WTC11 (cell line): ENCODE data around the gene KCTD3. TPM values are rescaled to one million over a fixed set of nuclear protein-coding genes. Genes with fewer than 3 reads are reported as not detected.

Experiments used
- ATAC-seq: fragments of 200-7000 bp; cut with Tn5 transposase; 2 replicates; pipeline ENCODE4 v1.10.0; 2021; ENCODE audit warnings: mild to moderate bottlenecking, moderate library complexity
- CTCF ChIA-PET: fragments of 300-600 bp; sonication (Branson Sonifier 250); formaldehyde crosslinking; loops from one replicate; lab custom pipeline; 2021; ENCODE audit warnings: antibody characterized with exemption; lab: Charles Lee
- POLR2A ChIA-PET: fragments of 350-600 bp; sonication (Branson Sonifier 250); formaldehyde crosslinking; loops from one replicate; lab custom pipeline; 2021; ENCODE audit warnings: antibody characterized with exemption; lab: Charles Lee
- DNase-seq: peaks from one replicate; pipeline ENCODE4 v3.0.0; 2021; ENCODE audit warnings: low spot score
- H3K27ac Mint-ChIP-seq: 2 replicates; pipeline ENCODE4 v1.8.0; 2021; ENCODE audit warnings: mixed read lengths
- H3K27me3 Mint-ChIP-seq: 2 replicates; pipeline ENCODE4 v1.8.0; 2021; ENCODE audit warnings: low read depth, mild to moderate bottlenecking, moderate library complexity, mixed read lengths
- H3K36me3 Mint-ChIP-seq: 2 replicates; pipeline ENCODE4 v1.8.0; 2021; ENCODE audit warnings: mixed read lengths
- H3K4me1 Mint-ChIP-seq: 2 replicates; pipeline ENCODE4 v1.8.0; 2022; ENCODE audit warnings: mixed read lengths
- H3K4me3 Mint-ChIP-seq: 2 replicates; pipeline ENCODE4 v1.8.0; 2021; ENCODE audit warnings: mild to moderate bottlenecking, moderate library complexity, mixed read lengths
- H3K9me3 Mint-ChIP-seq: 2 replicates; pipeline ENCODE4 v1.8.0; 2021; ENCODE audit warnings: mixed read lengths
- ATF2 ChIP-seq: sonication (generic); formaldehyde crosslinking; IDR thresholded peaks from 2 replicates; pipeline ENCODE4 v1.8.1; 2022; ENCODE audit warnings: low read depth, missing genetic modification reagents, borderline replicate concordance
- ATF3 ChIP-seq: sonication (generic); formaldehyde crosslinking; conservative IDR thresholded peaks from 2 replicates; pipeline ENCODE4 v1.8.1; 2022; ENCODE audit warnings: mild to moderate bottlenecking, missing genetic modification reagents
- ATF6 ChIP-seq: sonication (generic); formaldehyde crosslinking; IDR thresholded peaks from 2 replicates; pipeline ENCODE4 v1.8.1; 2023; ENCODE audit warnings: mild to moderate bottlenecking, missing genetic modification reagents
- CREM ChIP-seq: sonication (generic); formaldehyde crosslinking; IDR thresholded peaks from 2 replicates; pipeline ENCODE4 v1.8.1; 2022; ENCODE audit warnings: mild to moderate bottlenecking, missing genetic modification reagents, moderate library complexity
- E2F1 ChIP-seq: sonication (generic); formaldehyde crosslinking; IDR thresholded peaks from 2 replicates; pipeline ENCODE4 v1.8.0; 2022; ENCODE audit warnings: mild to moderate bottlenecking, missing genetic modification reagents
- HMGA2 ChIP-seq: fragments of 250-450 bp; sonication (Bioruptor Pico); IDR thresholded peaks from 2 replicates; pipeline ENCODE4 v1.4.0; 2021; ENCODE audit warnings: mild to moderate bottlenecking, moderate library complexity
- IRF2 ChIP-seq: sonication (generic); formaldehyde crosslinking; IDR thresholded peaks from 2 replicates; pipeline ENCODE4 v1.8.0; 2022; ENCODE audit warnings: low read depth, missing genetic modification reagents, borderline replicate concordance
- JUN ChIP-seq: sonication (generic); formaldehyde crosslinking; IDR thresholded peaks from 2 replicates; pipeline ENCODE4 v1.8.0; 2023; ENCODE audit warnings: mild to moderate bottlenecking, missing genetic modification reagents
- NR1H2 ChIP-seq: sonication (generic); formaldehyde crosslinking; IDR thresholded peaks from 2 replicates; pipeline ENCODE4 v1.9.0; 2021; ENCODE audit warnings: mild to moderate bottlenecking, moderate library complexity, missing genetic modification reagents
- PRDM15 ChIP-seq: sonication (generic); formaldehyde crosslinking; IDR thresholded peaks from 2 replicates; pipeline ENCODE4 v1.8.0; 2022; ENCODE audit warnings: missing genetic modification reagents
- RORB ChIP-seq: fragments of 250-450 bp; sonication (Bioruptor Pico); IDR thresholded peaks from 2 replicates; pipeline ENCODE4 v1.9.0; 2021; ENCODE audit warnings: mild to moderate bottlenecking
- SMAD3 ChIP-seq: sonication (generic); formaldehyde crosslinking; IDR thresholded peaks from 2 replicates; pipeline ENCODE4 v1.8.0; 2022; ENCODE audit warnings: missing genetic modification reagents, mild to moderate bottlenecking, borderline replicate concordance
- SOX15 ChIP-seq: fragments of 250-450 bp; sonication (Bioruptor Pico); IDR thresholded peaks from 2 replicates; pipeline ENCODE4 v1.9.0; 2021; ENCODE audit warnings: mild to moderate bottlenecking
- SP1 ChIP-seq: sonication (generic); formaldehyde crosslinking; conservative IDR thresholded peaks from 2 replicates; pipeline ENCODE4 v1.8.1; 2022; ENCODE audit warnings: missing genetic modification reagents
- STAT6 ChIP-seq: sonication (generic); formaldehyde crosslinking; conservative IDR thresholded peaks from 2 replicates; pipeline ENCODE4 v1.8.1; 2023; ENCODE audit warnings: mild to moderate bottlenecking, low read depth, missing genetic modification reagents, moderate library complexity
- TCF7 ChIP-seq: sonication (generic); formaldehyde crosslinking; IDR thresholded peaks from 2 replicates; pipeline ENCODE4 v1.8.0; 2022; ENCODE audit warnings: mild to moderate bottlenecking, low read depth, missing genetic modification reagents, moderate library complexity
- TEAD4 ChIP-seq: sonication (generic); formaldehyde crosslinking; IDR thresholded peaks from 2 replicates; pipeline ENCODE4 v1.8.0; 2022; ENCODE audit warnings: mild to moderate bottlenecking, missing genetic modification reagents
- ZNF232 ChIP-seq: sonication (generic); formaldehyde crosslinking; IDR thresholded peaks from 2 replicates; pipeline ENCODE4 v1.8.0; 2022; ENCODE audit warnings: mild to moderate bottlenecking, missing genetic modification reagents
- ZNF425 ChIP-seq: fragments of 250-450 bp; sonication (Bioruptor Pico); conservative IDR thresholded peaks from 2 replicates; pipeline ENCODE4 v1.9.0; 2021; ENCODE audit warnings: mild to moderate bottlenecking
- ZSCAN18 ChIP-seq: fragments of 250-450 bp; sonication (Bioruptor Pico); IDR thresholded peaks from 2 replicates; pipeline ENCODE4 v2.1.2; 2022; ENCODE audit warnings: mild to moderate bottlenecking, moderate library complexity
- total RNA-seq: library from RNA; stranded (reverse); gene quantifications from 3 replicates; pipeline ENCODE4 v1.2.3, GENCODE V29; 2021

The KCTD3 gene
- total RNA-seq, 1 experiment from 2014 or later: 55.6 TPM

GRCh38 chr1:215557504-215557903, 9.6 kb upstream of the KCTD3 start (continued):
- TF ChIP-seq ATF2: no peak
- no peak for TF ChIP-seq ZNF232 (CRISPR knock-in tag)
- TF ChIP-seq TCF7: no peak
- TF ChIP-seq E2F1 (CRISPR knock-in tag): no peak
- TF ChIP-seq NR1H2: no peak
- TF ChIP-seq SMAD3: no peak
- TF ChIP-seq IRF2: no peak

- no peak for ATAC-seq
- ChIA-PET POLR2A (interaction anchor here (1.1 kb wide), 1 partner anchor 9 kb away, joined by 4 read pairs; the partner anchor contains the start of gene KCTD3), CTCF (no interaction called here)
- no peak overlapping the region for H3K27ac Mint-ChIP-seq
- no peak for DNase-seq
- H3K4me1 Mint-ChIP-seq: no peaks in the 10 kb centered on the region
- no peak for TF ChIP-seq ZNF425
- no peak for TF ChIP-seq JUN
- no peak for TF ChIP-seq SMAD3
- TF ChIP-seq STAT6 (CRISPR knock-in tag): no peak
- no peak for TF ChIP-seq HMGA2
- TF ChIP-seq ZSCAN18: no peak
- no peak for TF ChIP-seq ATF6 (CRISPR knock-in tag)
- no peak for TF ChIP-seq RORB (CRISPR knock-in tag)
- TF ChIP-seq TEAD4 (CRISPR knock-in tag): no peak
- no peak for TF ChIP-seq CREM (CRISPR knock-in tag)
- no peak for TF ChIP-seq SOX15 (CRISPR knock-in tag)
- TF ChIP-seq PRDM15 (CRISPR knock-in tag): no peak
- no peak for TF ChIP-seq TCF7
- no peak for TF ChIP-seq ATF3 (CRISPR knock-in tag)
- TF ChIP-seq SP1: no peak
- peaks cover 4% of the 10 kb centered on the region for H3K36me3 Mint-ChIP-seq
- H3K4me3 Mint-ChIP-seq: no peak overlapping the region
- peaks cover 9% of the 10 kb centered on the region for H3K9me3 Mint-ChIP-seq
- H3K27me3 Mint-ChIP-seq: no peaks in the 10 kb centered on the region
Observed at GRCh38 chr1:215557992-215558626, 9.0 kb upstream of the KCTD3 start.
